ENCODE results near the gene SLC10A3. TPM values are rescaled to one million over a fixed set of nuclear protein-coding genes. Genes with fewer than 3 reads are reported as not detected.

The SLC10A3 gene
- total and polyA plus RNA-seq, 2 of the 8 experiments (the other 6 are each of a cell fraction or from before 2014, with no cell fraction given): 6.8 to 9.5 TPM

- no peaks in the 10 kb centered on the region for H3K79me1 ChIP-seq (ENCODE audit: low read depth, low read length)
- FAIRE-seq (no peak), DNase-seq (ENCODE audit: low read depth in 1 of 2, low spot score in 2 of 2) (no peak)
- no peak overlapping the region for H3K4me3 ChIP-seq (ENCODE audit: extremely low read depth in 1 of 4, insufficient read depth in 2 of 4, low read depth in 3 of 4, low read length in 4 of 4)
- H3K27me3 ChIP-seq (replicated peaks in 1 of 4; ENCODE audit: control insufficient read depth in 3 of 4, extremely low read depth in 1 of 4, insufficient read depth in 3 of 4, low read length in 3 of 4): no peaks in the 10 kb centered on the region
- H2BK20ac ChIP-seq (ENCODE audit: low read length): no peak overlapping the region
- TF ChIP-seq SIX5 (IDR thresholded peaks at IDR 0.05; ENCODE audit: low read depth, low read length) (no peak), BRCA1 (IDR thresholded peaks at IDR 0.05; ENCODE audit: low read depth, low read length) (no peak), RAD21 (IDR thresholded peaks at IDR 0.05 in 1 of 2, conservative IDR thresholded peaks at IDR 0.05 in 1 of 2; ENCODE audit: low read depth in 2 of 2, low read length in 2 of 2) (no peak), RBBP5 (IDR thresholded peaks at IDR 0.05; ENCODE audit: borderline replicate concordance, low read depth, low read length) (no peak), SUZ12 (IDR thresholded peaks at IDR 0.05; ENCODE audit: low read length) (no peak), TAF7 (optimal IDR thresholded peaks at IDR 0.05; ENCODE audit: borderline replicate concordance, low read depth, low read length) (no peak), CTCF (IDR thresholded peaks at IDR 0.05; ENCODE audit: control extremely low read depth in 1 of 3, insufficient read depth in 1 of 3, low read depth in 1 of 3, low read length in 3 of 3) (no peak), SIRT6 (IDR thresholded peaks at IDR 0.05; ENCODE audit: low read length) (no peak), TCF12 (IDR thresholded peaks at IDR 0.05; ENCODE audit: low read depth, low read length) (no peak), CHD1 (IDR thresholded peaks at IDR 0.05; ENCODE audit: low read depth, low read length) (no peak)
- 100% methylated on average over 7 of the region's 21 CpGs; no CpG with 5 or more reads in 1 of the 2 experiments for WGBS, 2 experiments (ENCODE audit: extremely low coverage in 1 of 2, insufficient coverage in 1 of 2, insufficient read length in 1 of 2, insufficient replicate concordance in 2 of 2, low coverage in 1 of 2, low lambda C conversion rate in 2 of 2, missing lambda C conversion rate in 1 of 2)
- no peak overlapping the region for H2BK5ac ChIP-seq (ENCODE audit: low read depth, low read length)
- H3K4ac ChIP-seq (replicated peaks; ENCODE audit: insufficient read length, low read depth, low read length): no peak overlapping the region
- H2BK15ac ChIP-seq (ENCODE audit: low read length): no peak overlapping the region
- no peaks in the 10 kb centered on the region for H4K20me1 ChIP-seq (replicated peaks in 1 of 2; ENCODE audit: control insufficient read depth in 1 of 2, insufficient read depth in 2 of 2, low read length in 2 of 2)
- H3K23me2 ChIP-seq (ENCODE audit: low read depth, low read length): no peaks in the 10 kb centered on the region
- H3K18ac ChIP-seq (ENCODE audit: extremely low read depth, low read length): no peak overlapping the region
- H4K91ac ChIP-seq (replicated peaks; ENCODE audit: insufficient read length, low read length): no peak overlapping the region
- no peak overlapping the region for H3K4me2 ChIP-seq (ENCODE audit: insufficient read depth in 1 of 2, low read depth in 2 of 2, low read length in 2 of 2)
- H4K8ac ChIP-seq (ENCODE audit: extremely low read depth, insufficient read depth, low read length): no peak overlapping the region
- H4K5ac ChIP-seq (ENCODE audit: insufficient read length, low read depth, low read length): no peak overlapping the region
- no peak overlapping the region for H2AFZ ChIP-seq (ENCODE audit: low read length)
- H3K9me3 ChIP-seq (ENCODE audit: insufficient read depth in 2 of 2, low read depth in 1 of 2, low read length in 1 of 2): no peaks in the 10 kb centered on the region
- H3K79me2 ChIP-seq (ENCODE audit: control insufficient read depth in 1 of 2, insufficient read depth in 2 of 2, low read length in 2 of 2): no peaks in the 10 kb centered on the region
- H2BK120ac ChIP-seq (replicated peaks; ENCODE audit: low read depth, low read length): no peak overlapping the region
- H3K23ac ChIP-seq (ENCODE audit: insufficient read length): no peak overlapping the region
- ChIA-PET CTCF (ENCODE audit: partially characterized antibody) (no interaction called here), POLR2A (ENCODE audit: partially characterized antibody) (interaction anchor here (1.1 kb wide), 1 partner anchor 9 kb away, joined by 4 read pairs; the partner anchor contains the start of gene PLXNA3)
- H3K56ac ChIP-seq (replicated peaks; ENCODE audit: insufficient read length, low read depth, low read length): no peak overlapping the region
- H3K9ac ChIP-seq (replicated peaks in 1 of 4; ENCODE audit: extremely low read depth in 1 of 4, low read depth in 3 of 4, low read length in 3 of 4): no peak overlapping the region
- no peaks in the 10 kb centered on the region for H3K4me1 ChIP-seq (replicated peaks in 1 of 4; ENCODE audit: control insufficient read depth in 3 of 4, insufficient read depth in 4 of 4, low read length in 3 of 4)
- no peak overlapping the region for H2AK5ac ChIP-seq (ENCODE audit: low read depth, low read length)
- H3K36me3 ChIP-seq (ENCODE audit: control insufficient read depth in 2 of 4, insufficient read depth in 4 of 4, low read length in 3 of 4): peaks cover 0 to 37% (median 7%) of the 10 kb centered on the region in 4 experiments; a peak in 6 of 8 replicates
- no peak overlapping the region for H3K14ac ChIP-seq (ENCODE audit: insufficient read length)
- H2BK12ac ChIP-seq (ENCODE audit: low read depth, low read length): no peak overlapping the region
- H3K27ac ChIP-seq (ENCODE audit: low read depth, low read length): no peak overlapping the region
These were observed 22.9 kb downstream of the SLC10A3 start for GRCh38 chrX:154467556-154467955.

Measured in H1 (cell line).